ENCODE results near the gene SLIT3.

The SLIT3 gene

GRCh38 chr5:169050636-169051035 lies 250.3 kb downstream of the SLIT3 start:
- Histone ChIP-seq H3K4me2 (ENCODE audit: low read length) (no peak overlapping the region), H3K9me3 (ENCODE audit: insufficient read depth, low read length) (no peaks in the 10 kb centered on the region), H2AFZ (ENCODE audit: low read depth, low read length) (no peak overlapping the region), H3K27me3 (ENCODE audit: low read depth, low read length) (peaks cover 49% of the 10 kb centered on the region), H4K20me1 (ENCODE audit: insufficient read depth, low read length) (no peaks in the 10 kb centered on the region), H3K4me3 (ENCODE audit: low read length) (no peak overlapping the region), H3K9ac (ENCODE audit: low read length) (no peak overlapping the region), H3K27ac (ENCODE audit: low read length) (no peak overlapping the region), H3K36me3 (replicated peaks; ENCODE audit: low read depth, low read length) (no peaks in the 10 kb centered on the region), H3K79me2 (ENCODE audit: low read length) (no peaks in the 10 kb centered on the region), H3K4me1 (ENCODE audit: low read length) (no peaks in the 10 kb centered on the region)
- TF ChIP-seq EZH2phosphoT487 (IDR thresholded peaks at IDR 0.05; ENCODE audit: low read depth): no peak
- no peak for TF ChIP-seq CTCF (IDR thresholded peaks at IDR 0.05; ENCODE audit: low read depth, low read length)

GRCh38 chr5:169050146-169050571 lies 250.8 kb downstream of the SLIT3 start:
- Histone ChIP-seq H3K4me1 (ENCODE audit: low read length) (no peaks in the 10 kb centered on the region), H3K36me3 (replicated peaks; ENCODE audit: low read depth, low read length) (no peaks in the 10 kb centered on the region), H3K79me2 (ENCODE audit: low read length) (no peaks in the 10 kb centered on the region), H3K4me2 (ENCODE audit: low read length) (no peak overlapping the region), H3K4me3 (ENCODE audit: low read length) (no peak overlapping the region), H3K9ac (ENCODE audit: low read length) (no peak overlapping the region), H4K20me1 (ENCODE audit: insufficient read depth, low read length) (no peaks in the 10 kb centered on the region), H2AFZ (ENCODE audit: low read depth, low read length) (no peak overlapping the region), H3K9me3 (ENCODE audit: insufficient read depth, low read length) (no peaks in the 10 kb centered on the region), H3K27me3 (ENCODE audit: low read depth, low read length) (peaks cover 54% of the 10 kb centered on the region), H3K27ac (ENCODE audit: low read length) (no peak overlapping the region)
- no peak for TF ChIP-seq CTCF (IDR thresholded peaks at IDR 0.05; ENCODE audit: low read depth, low read length)
- no peak for TF ChIP-seq EZH2phosphoT487 (IDR thresholded peaks at IDR 0.05; ENCODE audit: low read depth)

- TF ChIP-seq CTCF (IDR thresholded peaks at IDR 0.05; ENCODE audit: low read depth, low read length) (no peak), EZH2phosphoT487 (IDR thresholded peaks at IDR 0.05; ENCODE audit: low read depth) (no peak)
- no peaks in the 10 kb centered on the region for H3K9me3 ChIP-seq (ENCODE audit: insufficient read depth, low read length)
- no peak overlapping the region for H3K4me2 ChIP-seq (ENCODE audit: low read length)
- no peak overlapping the region for H2AFZ ChIP-seq (ENCODE audit: low read depth, low read length)
- peaks cover 55% of the 10 kb centered on the region for H3K27me3 ChIP-seq (ENCODE audit: low read depth, low read length)
- no peak overlapping the region for H3K27ac ChIP-seq (ENCODE audit: low read length)
- H4K20me1 ChIP-seq (ENCODE audit: insufficient read depth, low read length): no peaks in the 10 kb centered on the region
- no peaks in the 10 kb centered on the region for H3K4me1 ChIP-seq (ENCODE audit: low read length)
- H3K79me2 ChIP-seq (ENCODE audit: low read length): no peaks in the 10 kb centered on the region
- no peak overlapping the region for H3K9ac ChIP-seq (ENCODE audit: low read length)
- no peaks in the 10 kb centered on the region for H3K36me3 ChIP-seq (replicated peaks; ENCODE audit: low read depth, low read length)
- no peak overlapping the region for H3K4me3 ChIP-seq (ENCODE audit: low read length)
Measured at GRCh38 chr5:169049712-169050111, 251.2 kb downstream of the SLIT3 start.

DNA sequence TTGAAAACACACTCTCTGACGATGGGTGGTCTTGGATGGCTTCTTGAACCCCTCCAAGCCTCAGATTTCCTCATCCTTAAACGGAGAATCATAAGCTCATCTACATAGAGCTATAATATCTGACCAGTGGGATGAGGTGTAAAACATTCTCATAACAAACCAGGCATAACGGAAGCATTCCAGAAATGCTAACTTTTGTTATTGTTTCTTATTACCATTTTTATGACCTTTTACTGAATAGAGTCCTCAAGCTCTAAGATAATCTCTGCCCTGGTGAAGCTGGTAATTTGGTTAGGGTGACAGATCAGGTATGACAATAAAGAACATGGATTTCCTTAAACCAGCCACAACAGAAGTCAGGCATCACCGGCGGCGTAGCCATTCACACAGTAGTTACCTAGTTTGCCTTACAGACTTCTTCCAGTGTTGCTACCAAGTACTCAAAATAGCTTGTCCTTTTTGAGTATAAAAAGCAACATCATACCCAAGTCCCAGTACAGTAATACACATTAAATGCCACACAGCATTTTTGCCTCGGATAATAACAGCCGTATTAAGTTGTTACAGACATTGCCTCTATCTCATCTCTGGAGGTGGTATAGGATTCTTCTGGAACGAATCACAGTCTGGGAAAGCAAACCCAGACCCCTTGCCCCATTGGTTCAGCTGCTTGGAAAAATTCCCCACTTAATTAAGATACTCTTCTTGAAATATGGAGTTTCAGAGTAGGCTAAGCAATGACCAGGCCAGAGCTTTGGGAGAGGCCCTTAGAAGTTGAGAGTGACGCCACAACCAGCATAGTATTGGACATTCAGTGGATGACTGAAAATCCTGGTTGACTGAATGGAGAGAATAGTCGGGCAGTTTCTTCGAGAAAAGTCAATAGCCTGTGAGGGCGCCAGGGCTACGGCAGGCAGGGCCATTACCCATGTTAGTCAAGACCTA lies 252.5 kb downstream of the SLIT3 start:
- Histone ChIP-seq H3K4me1 (ENCODE audit: low read length) (no peaks in the 10 kb centered on the region), H3K4me3 (ENCODE audit: low read length) (no peak overlapping the region), H3K4me2 (ENCODE audit: low read length) (no peak overlapping the region), H4K20me1 (ENCODE audit: insufficient read depth, low read length) (no peaks in the 10 kb centered on the region), H2AFZ (ENCODE audit: low read depth, low read length) (no peak overlapping the region), H3K9me3 (ENCODE audit: insufficient read depth, low read length) (no peaks in the 10 kb centered on the region), H3K79me2 (ENCODE audit: low read length) (no peaks in the 10 kb centered on the region), H3K36me3 (replicated peaks; ENCODE audit: low read depth, low read length) (no peaks in the 10 kb centered on the region), H3K27me3 (ENCODE audit: low read depth, low read length) (peaks cover 55% of the 10 kb centered on the region), H3K9ac (ENCODE audit: low read length) (no peak overlapping the region), H3K27ac (ENCODE audit: low read length) (no peak overlapping the region)
- TF ChIP-seq CTCF (IDR thresholded peaks at IDR 0.05; ENCODE audit: low read depth, low read length) (no peak), EZH2phosphoT487 (IDR thresholded peaks at IDR 0.05; ENCODE audit: low read depth) (no peak)
